ENCODE results near the gene CD302. TPM values are rescaled to one million over a fixed set of nuclear protein-coding genes. Genes with fewer than 3 reads are reported as not detected.

Gene CD302
- polyA plus RNA-seq, 1 donor from 2014 or later, result not detected

DNA sequence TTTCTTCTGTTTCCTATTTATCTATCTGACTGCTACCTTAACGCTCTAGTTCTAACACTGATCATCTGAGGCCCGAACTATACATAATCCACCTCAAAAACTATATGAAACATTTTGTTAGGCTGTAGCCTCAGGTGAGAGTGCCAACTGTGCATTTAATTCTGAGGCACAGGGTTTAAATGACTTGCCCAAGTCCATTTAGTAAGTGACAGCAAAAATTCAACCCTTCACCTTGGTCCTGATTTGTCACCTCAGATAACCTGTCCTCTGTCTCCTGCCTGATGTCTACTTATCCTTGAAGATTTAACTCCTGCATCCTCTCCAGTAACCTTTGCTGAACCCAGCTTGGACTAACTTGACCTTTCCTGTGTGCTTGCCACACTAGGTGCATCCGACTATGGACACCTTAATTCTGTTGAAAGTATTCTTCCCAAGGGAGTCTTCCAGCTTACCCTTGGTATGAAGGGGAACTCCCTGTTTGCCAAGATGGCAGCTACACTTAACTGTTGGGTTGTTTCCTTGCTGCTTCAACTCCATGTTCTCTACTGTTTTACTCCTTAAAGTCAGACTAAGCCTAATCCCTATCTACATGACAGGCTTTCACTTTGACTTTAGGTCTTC, 23.5 kb downstream of the CD302 start:
- H3K79me2 ChIP-seq (replicated peaks; ENCODE audit: insufficient read depth, low read length), result no peaks in the 10 kb centered on the region
- H3F3A ChIP-seq (ENCODE audit: insufficient read depth, low read length, poor library complexity, severe bottlenecking), result no peaks in the 10 kb centered on the region
- no peaks in the 10 kb centered on the region for H3K9me3 ChIP-seq (ENCODE audit: low read length)
- H3K27me3 ChIP-seq (ENCODE audit: insufficient read depth, low read depth, low read length), result no peaks in the 10 kb centered on the region
- H4K20me1 ChIP-seq (ENCODE audit: insufficient read depth), result no peaks in the 10 kb centered on the region
- TF ChIP-seq SMC3 (conservative IDR thresholded peaks at IDR 0.05; ENCODE audit: poor library complexity) (no peak), TAF1 (IDR thresholded peaks at IDR 0.05; ENCODE audit: low read depth) (no peak), RAD21 (conservative IDR thresholded peaks at IDR 0.05) (no peak), EZH2 (IDR thresholded peaks at IDR 0.05; ENCODE audit: borderline replicate concordance, insufficient read depth, low read length, poor library complexity, severe bottlenecking) (no peak), MXI1 (conservative IDR thresholded peaks at IDR 0.05; ENCODE audit: poor library complexity, severe bottlenecking) (no peak), POLR2AphosphoS5 (IDR thresholded peaks at IDR 0.05) (no peak), EP300 (conservative IDR thresholded peaks at IDR 0.05; ENCODE audit: poor library complexity, severe bottlenecking) (no peak)
- TF ChIP-seq, protein P1, sequence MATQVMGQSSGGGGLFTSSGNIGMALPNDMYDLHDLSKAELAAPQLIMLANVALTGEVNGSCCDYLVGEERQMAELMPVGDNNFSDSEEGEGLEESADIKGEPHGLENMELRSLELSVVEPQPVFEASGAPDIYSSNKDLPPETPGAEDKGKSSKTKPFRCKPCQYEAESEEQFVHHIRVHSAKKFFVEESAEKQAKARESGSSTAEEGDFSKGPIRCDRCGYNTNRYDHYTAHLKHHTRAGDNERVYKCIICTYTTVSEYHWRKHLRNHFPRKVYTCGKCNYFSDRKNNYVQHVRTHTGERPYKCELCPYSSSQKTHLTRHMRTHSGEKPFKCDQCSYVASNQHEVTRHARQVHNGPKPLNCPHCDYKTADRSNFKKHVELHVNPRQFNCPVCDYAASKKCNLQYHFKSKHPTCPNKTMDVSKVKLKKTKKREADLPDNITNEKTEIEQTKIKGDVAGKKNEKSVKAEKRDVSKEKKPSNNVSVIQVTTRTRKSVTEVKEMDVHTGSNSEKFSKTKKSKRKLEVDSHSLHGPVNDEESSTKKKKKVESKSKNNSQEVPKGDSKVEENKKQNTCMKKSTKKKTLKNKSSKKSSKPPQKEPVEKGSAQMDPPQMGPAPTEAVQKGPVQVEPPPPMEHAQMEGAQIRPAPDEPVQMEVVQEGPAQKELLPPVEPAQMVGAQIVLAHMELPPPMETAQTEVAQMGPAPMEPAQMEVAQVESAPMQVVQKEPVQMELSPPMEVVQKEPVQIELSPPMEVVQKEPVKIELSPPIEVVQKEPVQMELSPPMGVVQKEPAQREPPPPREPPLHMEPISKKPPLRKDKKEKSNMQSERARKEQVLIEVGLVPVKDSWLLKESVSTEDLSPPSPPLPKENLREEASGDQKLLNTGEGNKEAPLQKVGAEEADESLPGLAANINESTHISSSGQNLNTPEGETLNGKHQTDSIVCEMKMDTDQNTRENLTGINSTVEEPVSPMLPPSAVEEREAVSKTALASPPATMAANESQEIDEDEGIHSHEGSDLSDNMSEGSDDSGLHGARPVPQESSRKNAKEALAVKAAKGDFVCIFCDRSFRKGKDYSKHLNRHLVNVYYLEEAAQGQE (IDR thresholded peaks at IDR 0.05; ENCODE audit: borderline replicate concordance), result no peak
- TF ChIP-seq, protein P2, sequence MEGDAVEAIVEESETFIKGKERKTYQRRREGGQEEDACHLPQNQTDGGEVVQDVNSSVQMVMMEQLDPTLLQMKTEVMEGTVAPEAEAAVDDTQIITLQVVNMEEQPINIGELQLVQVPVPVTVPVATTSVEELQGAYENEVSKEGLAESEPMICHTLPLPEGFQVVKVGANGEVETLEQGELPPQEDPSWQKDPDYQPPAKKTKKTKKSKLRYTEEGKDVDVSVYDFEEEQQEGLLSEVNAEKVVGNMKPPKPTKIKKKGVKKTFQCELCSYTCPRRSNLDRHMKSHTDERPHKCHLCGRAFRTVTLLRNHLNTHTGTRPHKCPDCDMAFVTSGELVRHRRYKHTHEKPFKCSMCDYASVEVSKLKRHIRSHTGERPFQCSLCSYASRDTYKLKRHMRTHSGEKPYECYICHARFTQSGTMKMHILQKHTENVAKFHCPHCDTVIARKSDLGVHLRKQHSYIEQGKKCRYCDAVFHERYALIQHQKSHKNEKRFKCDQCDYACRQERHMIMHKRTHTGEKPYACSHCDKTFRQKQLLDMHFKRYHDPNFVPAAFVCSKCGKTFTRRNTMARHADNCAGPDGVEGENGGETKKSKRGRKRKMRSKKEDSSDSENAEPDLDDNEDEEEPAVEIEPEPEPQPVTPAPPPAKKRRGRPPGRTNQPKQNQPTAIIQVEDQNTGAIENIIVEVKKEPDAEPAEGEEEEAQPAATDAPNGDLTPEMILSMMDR (IDR thresholded peaks at IDR 0.05; ENCODE audit: poor library complexity, severe bottlenecking), result no peak
- no peak overlapping the region for H3K9ac ChIP-seq (ENCODE audit: low read length)
- H3K9me2 ChIP-seq (ENCODE audit: insufficient read depth, low read length), result no peaks in the 10 kb centered on the region
- no peak overlapping the region for H3K27ac ChIP-seq (ENCODE audit: low read length)
- H2AFZ ChIP-seq (ENCODE audit: low read depth, low read length), result no peak overlapping the region
- H3K4me2 ChIP-seq (ENCODE audit: low read length), result no peak overlapping the region
- no peaks in the 10 kb centered on the region for H3K36me3 ChIP-seq (ENCODE audit: insufficient read depth, low read length)
- H3K4me3 ChIP-seq (ENCODE audit: low read length), result no peak overlapping the region

DNA sequence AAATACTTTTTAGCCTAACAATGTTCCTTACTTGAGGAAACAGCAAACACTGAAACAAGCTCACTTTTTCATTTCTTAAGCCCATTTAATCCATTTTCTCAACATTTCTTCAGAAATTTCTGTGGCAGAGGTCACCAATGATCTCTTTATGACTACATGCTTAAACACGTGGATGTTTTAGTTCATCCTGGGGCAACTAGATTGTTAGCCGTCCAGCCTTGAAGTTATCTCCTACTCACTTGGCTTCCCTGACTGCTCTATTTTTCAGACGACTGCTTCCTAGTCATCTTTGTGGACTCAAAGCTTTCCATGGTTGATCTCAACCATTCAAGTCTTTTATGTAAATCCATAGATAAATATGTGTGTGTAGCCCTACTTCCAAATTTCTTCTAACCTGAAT, 24.1 kb downstream of the CD302 start:
- H3K27me3 ChIP-seq (ENCODE audit: insufficient read depth, low read depth, low read length), result no peaks in the 10 kb centered on the region
- no peak overlapping the region for H2AFZ ChIP-seq (ENCODE audit: low read depth, low read length)
- no peaks in the 10 kb centered on the region for H3K79me2 ChIP-seq (replicated peaks; ENCODE audit: insufficient read depth, low read length)
- H3K27ac ChIP-seq (ENCODE audit: low read length), result no peak overlapping the region
- H3K9me3 ChIP-seq (ENCODE audit: low read length), result no peaks in the 10 kb centered on the region
- H3K36me3 ChIP-seq (ENCODE audit: insufficient read depth, low read length), result no peaks in the 10 kb centered on the region
- no peaks in the 10 kb centered on the region for H4K20me1 ChIP-seq (ENCODE audit: insufficient read depth)
- H3K9me2 ChIP-seq (ENCODE audit: insufficient read depth, low read length), result no peaks in the 10 kb centered on the region
- no peaks in the 10 kb centered on the region for H3F3A ChIP-seq (ENCODE audit: insufficient read depth, low read length, poor library complexity, severe bottlenecking)
- no peak overlapping the region for H3K9ac ChIP-seq (ENCODE audit: low read length)
- no peak overlapping the region for H3K4me2 ChIP-seq (ENCODE audit: low read length)
- no peak overlapping the region for H3K4me3 ChIP-seq (ENCODE audit: low read length)
- TF ChIP-seq EZH2 (IDR thresholded peaks at IDR 0.05; ENCODE audit: borderline replicate concordance, insufficient read depth, low read length, poor library complexity, severe bottlenecking), result no peak
- no peak for TF ChIP-seq MXI1 (conservative IDR thresholded peaks at IDR 0.05; ENCODE audit: poor library complexity, severe bottlenecking)
- no peak for TF ChIP-seq EP300 (conservative IDR thresholded peaks at IDR 0.05; ENCODE audit: poor library complexity, severe bottlenecking)
- TF ChIP-seq TAF1 (IDR thresholded peaks at IDR 0.05; ENCODE audit: low read depth), result no peak
- no peak for TF ChIP-seq SMC3 (conservative IDR thresholded peaks at IDR 0.05; ENCODE audit: poor library complexity)
- TF ChIP-seq POLR2AphosphoS5 (IDR thresholded peaks at IDR 0.05), result no peak
- TF ChIP-seq, protein P2 (IDR thresholded peaks at IDR 0.05; ENCODE audit: poor library complexity, severe bottlenecking), result no peak
- TF ChIP-seq RAD21 (conservative IDR thresholded peaks at IDR 0.05), result no peak
- TF ChIP-seq, protein P1 (IDR thresholded peaks at IDR 0.05; ENCODE audit: borderline replicate concordance), result no peak

Measured in neural cell (in vitro differentiated cells).